NB4 (cell line): ENCODE measurements around the gene FLRT1.

Source experiments
- DNase-seq: peaks from one replicate; pipeline ENCODE4 v3.0.0; 2010; ENCODE audit warnings: low read depth
- H3K4me3 ChIP-seq: one replicate; pipeline ENCODE4 v1.5.1; 2011; ENCODE audit warnings: mild to moderate bottlenecking, low read depth, low read length, moderate library complexity
- CTCF ChIP-seq: IDR thresholded peaks from one replicate; pipeline ENCODE4 v1.5.1; 2012; ENCODE audit warnings: low read depth, low read length
- MAX ChIP-seq: IDR thresholded peaks from 2 replicates; pipeline ENCODE4 v1.6.1; 2011; ENCODE audit warnings: low read depth, low read length
- MYC ChIP-seq: IDR thresholded peaks from 2 replicates; pipeline ENCODE4 v1.6.1; 2011; ENCODE audit warnings: low read depth, low read length
- POLR2A ChIP-seq: IDR thresholded peaks from 2 replicates; pipeline ENCODE4 v1.6.1; 2011; ENCODE audit warnings: mild to moderate bottlenecking; ENCODE audit not compliant: insufficient read length; ENCODE audit errors: extremely low read depth

FLRT1 gene

GRCh38 chr11:64080390-64080789 lies 44.7 kb downstream of the FLRT1 start:
- DNase-seq = no peak
- H3K4me3 ChIP-seq = no peak overlapping the region
- TF ChIP-seq POLR2A (no peak), MAX (no peak), MYC (no peak), CTCF (no peak)

- DNase-seq = no peak
- no peak overlapping the region for H3K4me3 ChIP-seq
- TF ChIP-seq MYC (no peak), CTCF (no peak)
Observed at GRCh38 chr11:64081745-64082442, 46.2 kb downstream of the FLRT1 start.

- DNase-seq = no peak
- TF ChIP-seq MYC (no peak), CTCF (no peak), POLR2A (no peak), MAX (no peak)
- H3K4me3 ChIP-seq = no peak overlapping the region
Observed at GRCh38 chr11:64083398-64084080, 47.8 kb downstream of the FLRT1 start.

GRCh38 chr11:64084146-64084950 lies 48.6 kb downstream of the FLRT1 start:
- TF ChIP-seq MYC = no peak
- no peak for TF ChIP-seq CTCF
- TF ChIP-seq MAX = no peak
- TF ChIP-seq POLR2A = no peak
- no peak overlapping the region for H3K4me3 ChIP-seq
- no peak for DNase-seq

GRCh38 chr11:64084951-64085710 lies 49.4 kb downstream of the FLRT1 start:
- TF ChIP-seq CTCF = no peak
- TF ChIP-seq MYC = no peak
- no peak for TF ChIP-seq POLR2A
- TF ChIP-seq MAX = no peak
- DNase-seq = no peak
- no peak overlapping the region for H3K4me3 ChIP-seq
